ENCODE results near the gene FAM193A.
"Not testable (repeated sequence)": the region's sequence is repeated elsewhere in the genome, so short reads cannot be mapped to it uniquely, and the experiment has no call there.

FAM193A gene

GRCh38 chr4:2662598-2662997, 126.2 kb downstream of the FAM193A start:
- DNase-seq, result no peak

DNA sequence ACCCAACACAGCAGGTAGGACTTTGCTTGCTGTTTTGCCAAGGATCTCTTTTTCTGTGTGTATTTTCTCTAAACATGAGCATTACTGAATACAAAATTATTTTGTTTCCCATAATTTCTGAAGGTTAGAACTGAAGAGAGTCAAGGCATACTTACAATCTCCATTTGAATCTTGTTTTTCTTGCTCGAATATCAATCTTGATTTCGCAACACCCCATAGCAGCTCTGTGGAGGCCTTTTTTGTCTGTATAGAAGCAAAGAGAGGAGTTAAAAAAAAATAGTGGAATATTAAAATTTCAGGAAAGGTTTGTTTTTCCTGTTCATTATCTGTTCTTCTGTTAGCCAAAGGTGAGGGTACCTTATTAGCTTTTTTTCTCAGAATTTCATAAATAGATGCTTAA, 126.8 kb downstream of the FAM193A start:
- no peak for DNase-seq

GRCh38 chr4:2666722-2667247, 130.3 kb downstream of the FAM193A start:
- DNase-seq, result no peak

- no peak for DNase-seq
These were observed 131.0 kb downstream of the FAM193A start for GRCh38 chr4:2667428-2667827.

- DNase-seq, result no peak
These were observed 134.9 kb downstream of the FAM193A start for GRCh38 chr4:2671267-2671895.

GRCh38 chr4:2672082-2672481, 135.6 kb downstream of the FAM193A start:
- DNase-seq, result no peak

GRCh38 chr4:2672700-2673099, 136.3 kb downstream of the FAM193A start:
- no peak for DNase-seq

GRCh38 chr4:2673157-2673556, 136.7 kb downstream of the FAM193A start:
- no peak for DNase-seq

- not testable (repeated sequence) for DNase-seq
These were observed 143.3 kb downstream of the FAM193A start for GRCh38 chr4:2679762-2680161.

- no peak for DNase-seq
These were observed 148.0 kb downstream of the FAM193A start for GRCh38 chr4:2684486-2684885.

DNA sequence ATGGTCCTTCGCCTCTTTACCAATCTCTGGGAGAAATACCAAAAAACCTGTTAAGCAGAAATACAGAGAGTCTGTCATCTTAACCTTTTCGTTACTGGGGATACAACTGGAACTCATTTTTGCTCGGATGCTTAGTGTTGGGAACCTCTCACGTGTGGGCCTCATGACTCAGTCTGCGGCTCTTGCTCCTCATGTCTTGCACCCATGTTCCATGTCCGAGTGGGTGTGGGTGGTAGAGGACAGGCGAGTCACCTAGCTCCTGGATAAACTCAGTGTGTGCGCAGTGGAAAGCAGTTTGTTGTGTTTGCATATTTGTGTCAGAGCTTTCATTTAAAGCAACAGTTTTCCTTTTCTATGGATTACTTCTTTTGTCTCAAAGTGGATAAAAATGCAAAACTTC, 149.1 kb downstream of the FAM193A start:
- DNase-seq, result no peak

- no peak for DNase-seq
These were observed 150.2 kb downstream of the FAM193A start for GRCh38 chr4:2686379-2687265.

GRCh38 chr4:2688281-2688680, 151.8 kb downstream of the FAM193A start:
- no peak for DNase-seq

DNA sequence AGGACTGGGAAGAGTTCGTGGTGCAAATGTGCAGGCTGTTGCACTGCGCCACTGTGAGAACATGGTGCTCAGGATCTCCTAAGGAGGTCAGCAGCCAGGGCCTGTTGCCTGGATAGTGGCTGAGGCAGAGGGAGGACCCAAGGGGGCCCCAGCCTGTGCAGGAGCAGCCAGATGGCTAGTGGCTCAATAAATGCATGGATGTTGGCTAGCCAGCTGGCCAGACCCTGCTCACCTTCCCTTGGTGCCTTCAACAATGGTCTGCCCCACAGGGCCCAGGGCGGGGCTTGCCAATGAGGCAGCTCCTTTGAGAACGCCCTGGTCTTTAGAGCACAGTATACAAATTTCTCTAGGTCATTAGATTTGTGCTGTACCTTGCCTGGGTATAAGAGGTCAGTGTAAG, 152.2 kb downstream of the FAM193A start:
- DNase-seq, result no peak

- no peak for DNase-seq
These were observed 152.7 kb downstream of the FAM193A start for GRCh38 chr4:2689114-2689513.

DNA sequence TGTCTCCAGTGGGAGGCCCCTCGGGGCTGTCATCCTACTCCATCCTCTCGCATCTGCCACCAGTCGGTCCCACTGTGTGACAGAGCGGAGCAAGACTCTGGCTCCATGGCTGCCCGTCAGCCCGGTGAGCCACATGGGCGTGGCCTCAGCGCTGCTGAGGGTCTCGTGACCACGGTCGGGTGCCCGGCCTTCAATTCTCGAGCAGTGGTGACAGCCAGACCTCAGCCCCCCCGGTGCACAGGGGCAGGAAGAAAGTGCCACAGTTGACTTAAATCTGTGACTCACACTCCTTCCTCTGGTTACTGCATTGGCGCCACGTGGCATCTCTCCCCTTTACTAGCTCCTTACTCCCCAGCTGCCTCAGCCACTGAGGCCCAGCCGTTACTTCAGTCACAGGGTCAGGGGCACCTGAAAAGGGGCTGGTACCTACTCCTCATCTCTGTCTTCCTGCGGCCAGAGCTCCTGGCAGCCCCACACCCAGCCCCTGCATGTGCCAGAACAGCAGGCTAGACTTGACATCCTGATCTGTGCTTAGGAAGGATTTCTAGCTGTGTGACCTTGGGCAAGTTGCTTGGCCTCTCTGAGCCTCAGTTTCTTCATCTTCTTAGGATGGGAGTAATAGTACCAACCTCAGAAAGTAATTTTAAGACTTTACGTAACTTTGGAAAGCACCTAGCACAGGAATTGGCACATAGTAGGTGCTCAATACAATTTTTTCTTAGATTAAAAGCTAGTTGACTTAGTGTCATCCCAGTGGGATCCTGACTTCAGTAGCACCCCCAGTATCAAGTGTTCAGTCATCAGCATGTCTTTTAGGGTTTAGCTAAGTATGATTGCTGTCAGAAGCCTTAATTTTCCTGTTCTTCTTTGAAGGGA, 153.6 kb downstream of the FAM193A start:
- no peak for DNase-seq

DNA sequence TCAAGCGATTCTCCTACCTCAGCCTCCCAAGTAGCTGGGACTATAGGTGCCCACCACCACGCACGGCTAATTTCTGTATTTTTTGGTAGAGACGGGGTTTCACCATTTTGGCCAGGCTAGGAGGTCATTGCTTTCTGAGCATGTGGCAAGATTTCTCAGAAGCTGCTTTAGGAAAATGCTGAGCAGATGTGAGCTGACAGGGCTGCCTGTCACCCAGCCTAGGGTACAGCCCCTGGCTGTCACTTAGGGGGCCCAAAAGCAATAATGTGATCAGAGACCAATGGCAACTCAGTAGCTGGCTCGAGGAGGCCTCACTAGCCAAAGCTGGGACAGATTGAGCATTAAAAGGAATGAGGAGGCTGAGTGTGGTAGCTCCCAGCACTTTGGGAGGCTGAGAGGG, 154.9 kb downstream of the FAM193A start:
- DNase-seq, result no peak

DNA sequence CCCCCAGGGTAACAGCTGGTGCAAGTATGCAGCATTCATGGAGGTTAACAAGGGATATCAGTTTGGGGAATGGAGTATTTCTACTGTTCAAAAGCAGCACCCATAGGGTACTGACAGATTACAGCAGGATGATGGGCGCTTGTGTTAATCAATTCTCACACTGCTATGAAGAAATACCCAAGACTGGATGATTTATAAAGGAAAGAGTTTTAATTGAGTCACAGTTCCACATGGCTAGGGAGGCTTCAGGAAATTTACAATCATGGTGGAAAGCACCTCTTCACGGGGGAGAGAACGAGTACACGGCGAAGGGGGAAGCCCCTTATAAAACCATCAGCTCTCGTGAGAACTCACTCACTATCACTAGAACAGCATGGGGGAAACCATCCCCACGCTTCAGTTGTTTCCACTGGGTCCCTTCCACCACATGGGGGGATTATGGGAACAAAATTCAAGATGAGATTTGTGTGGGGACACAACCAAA, 155.5 kb downstream of the FAM193A start:
- DNase-seq, result no peak

DNA sequence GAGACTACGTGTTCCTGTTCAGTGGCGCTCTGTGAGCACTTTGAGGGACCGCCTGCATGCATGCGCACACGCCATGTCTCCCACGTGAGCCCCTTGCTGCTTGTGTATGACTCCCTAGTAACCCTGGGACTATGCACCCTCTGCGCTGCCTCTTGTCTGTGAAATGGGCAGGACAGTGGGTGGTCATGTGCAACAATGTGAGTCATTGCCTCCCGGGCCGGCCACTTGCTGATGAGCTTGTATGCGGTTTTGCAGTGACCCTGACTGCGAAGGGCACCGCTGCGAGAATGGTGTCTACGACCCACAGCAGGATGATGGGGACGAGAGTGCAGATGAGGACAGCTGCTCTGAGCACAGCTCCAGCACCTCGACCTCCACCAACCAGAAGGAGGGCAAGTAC, 158.2 kb downstream of the FAM193A start:
- no peak for DNase-seq

DNA sequence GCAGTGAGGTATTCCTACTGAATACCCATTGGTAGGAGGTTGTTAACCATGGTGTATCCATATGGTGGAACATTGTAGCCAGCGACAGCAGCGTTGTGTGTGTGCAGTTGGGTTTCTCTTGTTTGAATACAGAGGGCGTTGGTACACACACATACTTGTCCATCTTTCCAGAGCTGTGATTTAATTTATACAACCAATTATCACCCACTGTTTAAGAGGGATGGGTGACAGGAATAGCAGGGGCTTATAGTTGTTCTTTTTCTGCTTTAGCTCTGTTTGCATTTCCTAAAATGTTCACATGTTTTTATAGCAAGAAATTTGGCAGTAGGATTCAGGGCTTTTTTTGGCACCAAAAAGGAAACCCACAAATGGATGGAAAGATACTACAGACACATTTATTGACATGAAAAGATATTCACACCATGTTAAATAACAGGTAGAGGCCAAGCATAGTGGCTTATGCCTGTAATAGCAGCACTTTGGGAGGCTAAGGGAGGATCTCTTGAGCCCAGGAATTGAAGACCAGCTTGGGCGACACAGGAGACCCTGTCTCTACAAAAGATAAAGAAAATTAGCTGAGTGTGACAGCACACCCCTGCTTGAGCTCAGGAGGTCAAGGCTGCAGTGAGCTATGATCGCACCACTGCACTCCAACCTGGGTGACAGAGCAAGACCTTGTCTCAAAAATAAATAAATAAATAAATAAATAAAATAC, 159.1 kb downstream of the FAM193A start:
- no peak for DNase-seq

DNA sequence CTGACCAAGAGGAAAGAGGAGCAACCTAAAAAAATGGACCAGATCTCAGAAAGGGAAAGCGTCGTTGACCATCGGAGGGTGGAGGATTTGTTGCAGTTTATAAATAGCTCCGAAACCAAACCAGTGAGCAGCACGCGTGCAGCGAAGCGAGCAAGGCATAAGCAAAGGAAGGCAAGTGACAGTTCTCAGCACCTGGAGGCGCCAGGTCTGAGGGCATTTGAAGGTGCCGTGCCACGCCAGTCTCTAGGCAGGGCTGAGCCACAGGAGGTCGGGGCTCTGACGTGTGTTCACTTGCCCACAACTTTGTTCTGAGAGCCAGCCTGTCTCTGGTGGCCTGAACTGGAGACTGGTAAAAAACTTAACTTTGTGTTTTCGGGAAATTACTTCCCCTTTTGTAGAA, 160.0 kb downstream of the FAM193A start:
- DNase-seq, result no peak

DNA sequence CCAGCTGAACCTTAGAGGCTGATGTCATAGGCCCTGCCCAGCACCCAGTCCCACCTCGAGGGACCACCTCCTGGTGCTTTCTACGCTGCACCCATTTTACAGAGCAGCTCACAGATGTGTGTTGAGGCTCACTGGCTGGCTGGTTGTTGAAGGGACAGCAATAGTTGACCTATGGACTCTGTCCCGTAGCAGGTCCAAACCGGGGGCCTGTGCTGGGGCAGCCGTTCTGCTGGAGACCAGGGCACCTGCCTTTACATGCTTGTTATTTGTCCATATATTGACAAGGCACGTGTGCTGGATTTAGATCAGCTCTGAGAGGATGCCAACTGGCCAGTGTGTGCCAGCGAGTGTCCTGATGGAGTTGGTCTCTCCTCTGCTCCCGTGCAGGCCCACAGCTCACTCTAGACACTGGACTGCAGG, 161.6 kb downstream of the FAM193A start:
- no peak for DNase-seq
